SK-N-SH (cell line): ENCODE measurements around the gene FRMD4B. TPM values are rescaled to one million over a fixed set of nuclear protein-coding genes. Genes with fewer than 3 reads are reported as not detected.

Experiments
- CHD2 ChIP-seq: fragments of 150-350 bp; IDR thresholded peaks from 2 replicates; pipeline ENCODE4 v1.6.1; 2018; ENCODE audit warnings: low read length; ENCODE audit not compliant: partially characterized antibody
- ELF1 ChIP-seq: IDR thresholded peaks from 2 replicates; pipeline ENCODE4 v1.4.0; 2012
- EZH2phosphoT487 ChIP-seq: fragments of 200-600 bp; sonication (generic); IDR thresholded peaks from 2 replicates; pipeline ENCODE4 v1.6.1; 2017; ENCODE audit warnings: low read depth, mixed run types, mild to moderate bottlenecking, antibody characterized with exemption, moderate library complexity, borderline replicate concordance
- FOSL2 ChIP-seq: IDR thresholded peaks from 2 replicates; pipeline ENCODE4 v1.4.0; 2012; ENCODE audit warnings: low read depth, mild to moderate bottlenecking, moderate library complexity, borderline replicate concordance
- FOXM1 ChIP-seq: IDR thresholded peaks from 2 replicates; pipeline ENCODE4 v1.4.0; 2012; ENCODE audit warnings: low read depth, mild to moderate bottlenecking
- GABPA ChIP-seq: IDR thresholded peaks from 2 replicates; pipeline ENCODE4 v1.4.0; 2012; ENCODE audit warnings: low read depth, mild to moderate bottlenecking
- MAX ChIP-seq: IDR thresholded peaks from 2 replicates; pipeline ENCODE4 v1.4.0; 2012; ENCODE audit warnings: low read depth
- MEF2A ChIP-seq: IDR thresholded peaks from 2 replicates; pipeline ENCODE4 v1.4.0; 2012; ENCODE audit warnings: low read depth, borderline replicate concordance
- MXI1 ChIP-seq: IDR thresholded peaks from 2 replicates; pipeline ENCODE4 v1.6.1; 2012; ENCODE audit warnings: mild to moderate bottlenecking, low read depth, low read length, improper control_type of control experiment
- NRF1 ChIP-seq: IDR thresholded peaks from 2 replicates; pipeline ENCODE4 v1.6.1; 2012; ENCODE audit warnings: low read depth, mild to moderate bottlenecking, low read length
- POLR2AphosphoS5 ChIP-seq: IDR thresholded peaks from 2 replicates; pipeline ENCODE4 v1.6.1; 2012; ENCODE audit warnings: low read depth, low read length
- RAD21 ChIP-seq: IDR thresholded peaks from 2 replicates; pipeline ENCODE4 v1.6.1; 2012; ENCODE audit warnings: mild to moderate bottlenecking, low read length
- RCOR1 ChIP-seq: fragments of 150-350 bp; IDR thresholded peaks from 2 replicates; pipeline ENCODE4 v1.6.1; 2017; ENCODE audit warnings: antibody characterized with exemption, low read length
- REST ChIP-seq: IDR thresholded peaks from 2 replicates; pipeline ENCODE4 v1.6.1; 2012; ENCODE audit warnings: mild to moderate bottlenecking, low read depth, low read length, moderate library complexity
- SIN3A ChIP-seq: IDR thresholded peaks from 2 replicates; pipeline ENCODE4 v1.6.1; 2012; ENCODE audit warnings: low read depth, mild to moderate bottlenecking, low read length, moderate library complexity, borderline replicate concordance
- TCF12 ChIP-seq: IDR thresholded peaks from 2 replicates; pipeline ENCODE4 v1.4.0; 2012
- USF2 ChIP-seq: fragments of 150-350 bp; IDR thresholded peaks from 2 replicates; pipeline ENCODE4 v1.6.1; 2017; ENCODE audit warnings: antibody characterized with exemption, low read length, low read depth, borderline replicate concordance
- ZBTB33 ChIP-seq: IDR thresholded peaks from 2 replicates; pipeline ENCODE4 v1.4.0; 2012; ENCODE audit warnings: low read depth, borderline replicate concordance
- polyA plus RNA-seq, 3 experiments: library from polyadenylated mRNA; depleted of rRNA; stranded (reverse); fragments of >200 nt; gene quantifications; 2 replicates each; pipeline ENCODE4 v1.2.3, GENCODE V29; 2012
- TF ChIP-seq, protein P1 (sequence below): IDR thresholded peaks from 2 replicates; pipeline ENCODE4; 2012
- TF ChIP-seq, protein P2 (sequence below): fragments of 200-600 bp; sonication (generic); IDR thresholded peaks from 2 replicates; pipeline ENCODE4 v1.6.1; 2017; ENCODE audit warnings: antibody characterized with exemption, mild to moderate bottlenecking, moderate library complexity

FRMD4B gene
- polyA plus RNA-seq, 1 of the 3 experiments (the other 2 are of a cell fraction) = 0.53 TPM

GRCh38 chr3:69329892-69330291 lies 56.0 kb downstream of the FRMD4B start (continued):
- TF ChIP-seq MXI1 (no peak), REST (no peak), CHD2 (no peak), EZH2phosphoT487 (no peak), MAX (no peak), ELF1 (no peak), MEF2A (no peak), ZBTB33 (no peak), GABPA (no peak), USF2 (no peak), SIN3A (no peak), RAD21 (no peak), POLR2AphosphoS5 (no peak; the same call in 1 of the 2 replicates), FOSL2 (peak; percentile 49; the same call in 1 of the 2 replicates), TCF12 (peak; percentile 58), NRF1 (no peak), FOXM1 (no peak), RCOR1 (no peak)
- TF ChIP-seq, protein P1, sequence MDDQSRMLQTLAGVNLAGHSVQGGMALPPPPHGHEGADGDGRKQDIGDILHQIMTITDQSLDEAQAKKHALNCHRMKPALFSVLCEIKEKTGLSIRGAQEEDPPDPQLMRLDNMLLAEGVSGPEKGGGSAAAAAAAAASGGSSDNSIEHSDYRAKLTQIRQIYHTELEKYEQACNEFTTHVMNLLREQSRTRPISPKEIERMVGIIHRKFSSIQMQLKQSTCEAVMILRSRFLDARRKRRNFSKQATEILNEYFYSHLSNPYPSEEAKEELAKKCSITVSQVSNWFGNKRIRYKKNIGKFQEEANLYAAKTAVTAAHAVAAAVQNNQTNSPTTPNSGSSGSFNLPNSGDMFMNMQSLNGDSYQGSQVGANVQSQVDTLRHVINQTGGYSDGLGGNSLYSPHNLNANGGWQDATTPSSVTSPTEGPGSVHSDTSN = peak; percentile 37; the same call in 1 of the 2 replicates
- TF ChIP-seq, protein P2, sequence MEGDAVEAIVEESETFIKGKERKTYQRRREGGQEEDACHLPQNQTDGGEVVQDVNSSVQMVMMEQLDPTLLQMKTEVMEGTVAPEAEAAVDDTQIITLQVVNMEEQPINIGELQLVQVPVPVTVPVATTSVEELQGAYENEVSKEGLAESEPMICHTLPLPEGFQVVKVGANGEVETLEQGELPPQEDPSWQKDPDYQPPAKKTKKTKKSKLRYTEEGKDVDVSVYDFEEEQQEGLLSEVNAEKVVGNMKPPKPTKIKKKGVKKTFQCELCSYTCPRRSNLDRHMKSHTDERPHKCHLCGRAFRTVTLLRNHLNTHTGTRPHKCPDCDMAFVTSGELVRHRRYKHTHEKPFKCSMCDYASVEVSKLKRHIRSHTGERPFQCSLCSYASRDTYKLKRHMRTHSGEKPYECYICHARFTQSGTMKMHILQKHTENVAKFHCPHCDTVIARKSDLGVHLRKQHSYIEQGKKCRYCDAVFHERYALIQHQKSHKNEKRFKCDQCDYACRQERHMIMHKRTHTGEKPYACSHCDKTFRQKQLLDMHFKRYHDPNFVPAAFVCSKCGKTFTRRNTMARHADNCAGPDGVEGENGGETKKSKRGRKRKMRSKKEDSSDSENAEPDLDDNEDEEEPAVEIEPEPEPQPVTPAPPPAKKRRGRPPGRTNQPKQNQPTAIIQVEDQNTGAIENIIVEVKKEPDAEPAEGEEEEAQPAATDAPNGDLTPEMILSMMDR = no peak
